Adipocyte (in vitro differentiated cells): ENCODE results near the gene EDAR.

ENCODE experiments used
- DNase-seq: peaks from one replicate; pipeline ENCODE4 v3.0.0-alpha.2; 2015; ENCODE audit warnings: low read depth
- H3K27me3 ChIP-seq: replicated peaks from 2 replicates; pipeline ENCODE4 v1.7.0; 2013; ENCODE audit warnings: mild to moderate bottlenecking, low read length, moderate library complexity; ENCODE audit not compliant: control insufficient read depth, insufficient read depth
- H3K36me3 ChIP-seq: 2 replicates; pipeline ENCODE4 v1.7.0; 2013; ENCODE audit warnings: low read length, mild to moderate bottlenecking, moderate library complexity; ENCODE audit not compliant: control insufficient read depth, insufficient read depth, severe bottlenecking
- H3K4me1 ChIP-seq: 2 replicates; pipeline ENCODE4 v1.7.0; 2013; ENCODE audit warnings: mild to moderate bottlenecking, low read length, moderate library complexity; ENCODE audit not compliant: control insufficient read depth, insufficient read depth
- H3K4me3 ChIP-seq: 2 replicates; pipeline ENCODE4 v1.7.0; 2013; ENCODE audit warnings: mild to moderate bottlenecking, low read length, moderate library complexity
- H3K9ac ChIP-seq: 2 replicates; pipeline ENCODE4 v1.7.0; 2013; ENCODE audit warnings: mild to moderate bottlenecking, low read length, moderate library complexity
- H3K9me3 ChIP-seq: 2 replicates; pipeline ENCODE4 v1.7.0; 2013; ENCODE audit warnings: mild to moderate bottlenecking, low read length, moderate library complexity; ENCODE audit not compliant: control insufficient read depth

The EDAR gene

GRCh38 chr2:108936866-108937265, 52.2 kb downstream of the EDAR start:
- Histone ChIP-seq H3K27me3 (peaks cover 81% of the 10 kb centered on the region), H3K36me3 (no peaks in the 10 kb centered on the region)

DNA sequence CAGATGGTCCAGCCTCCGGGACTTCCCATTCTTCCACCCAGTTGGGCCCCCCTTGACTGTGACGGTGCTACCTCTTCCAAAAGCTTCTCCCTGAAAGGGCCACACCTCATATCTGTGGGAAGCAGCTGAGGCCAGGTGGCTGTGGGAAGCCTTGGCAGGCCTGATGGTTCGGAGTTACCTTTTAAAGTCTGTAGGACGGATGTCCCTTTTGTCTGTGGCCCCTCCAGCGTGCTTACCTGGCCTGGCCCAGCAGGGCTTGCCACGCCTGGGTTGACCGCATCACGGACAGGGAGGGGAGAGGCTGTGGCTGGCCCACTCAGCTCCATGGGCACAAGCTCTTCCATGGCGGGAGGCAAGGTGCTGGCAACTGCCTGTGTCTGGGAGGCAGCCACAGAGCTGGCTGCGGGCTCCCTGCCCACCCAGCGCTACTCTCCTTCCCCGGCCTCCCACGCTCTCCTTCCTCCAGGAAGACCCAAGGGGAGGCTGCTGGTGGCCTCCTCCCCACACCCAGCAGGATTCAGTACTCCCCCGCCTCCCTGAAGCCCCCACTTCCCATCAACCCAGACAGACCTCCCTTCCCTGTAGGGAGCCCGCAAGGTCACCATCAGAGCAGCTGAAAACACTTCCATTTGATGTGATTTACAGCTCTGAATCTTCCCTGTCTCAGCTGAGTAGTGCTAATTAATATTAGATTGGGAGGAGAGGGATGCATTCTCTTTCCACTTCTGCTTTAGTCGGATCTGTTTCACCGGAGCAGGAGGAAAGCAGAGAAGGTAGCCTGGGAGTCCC, 52.8 kb downstream of the EDAR start:
- Histone ChIP-seq H3K4me1 (no peaks in the 10 kb centered on the region), H3K9ac (no peak overlapping the region), H3K27me3 (peaks cover 81% of the 10 kb centered on the region), H3K36me3 (no peaks in the 10 kb centered on the region), H3K9me3 (peaks cover 7% of the 10 kb centered on the region), H3K4me3 (no peak overlapping the region)
- no peak for DNase-seq

More at GRCh38 chr2:108936866-108937265, 52.2 kb downstream of the EDAR start:
- H3K9ac ChIP-seq, result no peak overlapping the region
- H3K9me3 ChIP-seq, result peaks cover 7% of the 10 kb centered on the region
- DNase-seq, result no peak
- H3K4me1 ChIP-seq, result no peaks in the 10 kb centered on the region
- H3K4me3 ChIP-seq, result no peak overlapping the region

DNA sequence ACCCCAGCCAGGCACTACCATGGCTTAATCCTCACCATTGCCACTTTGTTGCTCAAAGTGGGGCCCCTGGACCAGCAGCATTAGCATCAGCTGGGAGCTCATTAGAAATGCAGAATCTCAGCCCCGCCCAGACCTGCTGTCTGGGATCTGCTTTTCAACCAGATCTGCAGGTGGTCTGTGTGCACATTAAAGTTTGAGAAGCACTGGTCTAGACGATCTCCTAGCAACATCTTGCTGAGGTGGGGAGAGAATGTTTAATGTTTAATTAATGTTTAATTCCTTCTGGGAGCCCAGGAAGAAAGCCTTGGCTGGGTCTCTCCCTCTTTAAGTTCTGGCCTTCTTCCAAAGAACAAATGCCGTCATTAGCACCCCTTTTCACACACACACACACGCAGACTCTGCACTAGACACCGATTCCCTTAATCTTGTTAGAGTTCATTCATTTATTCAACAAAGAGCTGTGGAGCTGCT, 53.7 kb downstream of the EDAR start:
- Histone ChIP-seq H3K4me3 (no peak overlapping the region), H3K4me1 (no peaks in the 10 kb centered on the region), H3K36me3 (no peaks in the 10 kb centered on the region), H3K27me3 (peaks cover 81% of the 10 kb centered on the region), H3K9me3 (peaks cover 7% of the 10 kb centered on the region), H3K9ac (no peak overlapping the region)
- no peak for DNase-seq

- Histone ChIP-seq H3K4me3 (no peak overlapping the region), H3K4me1 (no peaks in the 10 kb centered on the region), H3K9ac (no peak overlapping the region), H3K9me3 (peaks cover 7% of the 10 kb centered on the region), H3K36me3 (no peaks in the 10 kb centered on the region), H3K27me3 (peaks cover 76% of the 10 kb centered on the region)
- no peak for DNase-seq
These were observed 54.3 kb downstream of the EDAR start for GRCh38 chr2:108934583-108935245.

GRCh38 chr2:108934151-108934550, 54.9 kb downstream of the EDAR start:
- Histone ChIP-seq H3K9me3 (peaks cover 5% of the 10 kb centered on the region), H3K36me3 (no peaks in the 10 kb centered on the region)
- no peak for DNase-seq

DNA sequence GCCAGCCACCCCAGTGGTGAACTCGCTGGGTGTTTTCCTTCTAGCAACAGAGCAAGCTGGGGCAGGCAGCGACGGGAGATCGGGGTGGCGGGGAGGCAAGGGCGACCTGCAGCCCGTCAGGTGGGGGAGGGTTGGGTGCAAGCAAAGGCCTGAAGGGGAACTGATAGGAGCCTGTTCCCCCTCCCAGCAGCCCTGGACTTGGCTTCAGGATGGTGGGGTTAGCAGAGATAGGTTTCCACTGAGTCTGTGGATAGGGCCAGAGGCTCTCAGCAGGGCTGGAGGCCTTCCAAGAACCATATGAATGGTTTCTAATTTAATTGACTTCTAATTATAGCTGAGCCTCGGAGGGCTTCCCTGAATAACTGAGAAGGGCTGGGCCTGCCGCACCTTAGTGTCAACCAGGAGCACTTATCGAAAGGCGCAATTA, 55.3 kb downstream of the EDAR start:
- Histone ChIP-seq H3K9ac (no peak overlapping the region), H3K9me3 (peaks cover 5% of the 10 kb centered on the region), H3K27me3 (peaks cover 74% of the 10 kb centered on the region), H3K4me1 (no peaks in the 10 kb centered on the region), H3K36me3 (no peaks in the 10 kb centered on the region), H3K4me3 (no peak overlapping the region)
- no peak for DNase-seq

More at GRCh38 chr2:108934151-108934550, 54.9 kb downstream of the EDAR start:
- Histone ChIP-seq H3K4me1 (no peaks in the 10 kb centered on the region), H3K9ac (no peak overlapping the region), H3K27me3 (peaks cover 74% of the 10 kb centered on the region), H3K4me3 (no peak overlapping the region)

GRCh38 chr2:108932736-108933332, 56.2 kb downstream of the EDAR start:
- no peak overlapping the region for H3K4me3 ChIP-seq
- peaks cover 5% of the 10 kb centered on the region for H3K9me3 ChIP-seq
- no peak for DNase-seq
- H3K4me1 ChIP-seq, result no peaks in the 10 kb centered on the region
- H3K36me3 ChIP-seq, result no peaks in the 10 kb centered on the region
- H3K27me3 ChIP-seq, result peaks cover 72% of the 10 kb centered on the region
- no peak overlapping the region for H3K9ac ChIP-seq

- DNase-seq, result no peak
- H3K27me3 ChIP-seq, result peaks cover 72% of the 10 kb centered on the region
- H3K9ac ChIP-seq, result no peak overlapping the region
These were observed 57.6 kb downstream of the EDAR start for GRCh38 chr2:108931372-108931771.

DNA sequence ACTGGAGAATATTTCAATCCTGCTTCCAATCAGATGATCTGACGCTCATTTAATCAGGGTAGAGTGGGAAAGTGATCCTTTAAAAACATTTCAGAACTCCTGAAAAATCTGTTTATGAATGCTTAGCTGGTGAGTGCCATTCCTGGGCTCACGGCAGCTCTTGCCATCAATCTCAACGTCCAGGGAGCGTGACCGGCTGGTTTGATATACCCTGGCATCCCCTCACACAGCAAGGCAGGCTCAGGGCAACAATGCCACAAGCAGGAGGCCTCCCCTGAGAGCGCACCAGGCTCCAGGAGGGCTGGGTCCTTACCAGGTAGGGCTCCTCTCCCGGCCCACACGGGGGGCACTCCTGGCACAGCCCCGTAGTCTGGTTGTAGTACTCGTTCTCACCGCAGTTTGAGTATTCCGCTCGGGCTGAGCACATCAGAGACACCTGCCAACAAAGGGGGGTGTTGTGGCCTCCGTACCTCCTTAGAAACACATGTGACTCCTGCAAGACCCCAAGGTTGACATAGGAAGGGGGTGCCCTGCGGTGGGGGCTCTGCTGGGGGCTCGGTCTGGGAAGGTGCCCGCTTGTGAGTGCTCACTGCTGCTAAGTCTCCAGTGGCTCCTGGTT, 59.1 kb downstream of the EDAR start:
- peaks cover 71% of the 10 kb centered on the region for H3K27me3 ChIP-seq
- H3K9ac ChIP-seq, result no peak overlapping the region
- H3K4me3 ChIP-seq, result no peak overlapping the region
- H3K4me1 ChIP-seq, result no peaks in the 10 kb centered on the region
- H3K9me3 ChIP-seq, result peaks cover 5% of the 10 kb centered on the region
- DNase-seq, result no peak
- H3K36me3 ChIP-seq, result no peaks in the 10 kb centered on the region

More at GRCh38 chr2:108931372-108931771, 57.6 kb downstream of the EDAR start:
- no peaks in the 10 kb centered on the region for H3K4me1 ChIP-seq
- H3K4me3 ChIP-seq, result no peak overlapping the region
- H3K9me3 ChIP-seq, result peaks cover 5% of the 10 kb centered on the region
- no peaks in the 10 kb centered on the region for H3K36me3 ChIP-seq

- DNase-seq, result no peak
- Histone ChIP-seq H3K27me3 (peaks cover 66% of the 10 kb centered on the region), H3K4me1 (no peaks in the 10 kb centered on the region), H3K4me3 (no peak overlapping the region), H3K9me3 (no peaks in the 10 kb centered on the region), H3K36me3 (no peaks in the 10 kb centered on the region), H3K9ac (no peak overlapping the region)
These were observed 60.2 kb downstream of the EDAR start for GRCh38 chr2:108928660-108929377.
